Measurements from ENCODE around the gene MAGEB6B. TPM values are rescaled to one million over a fixed set of nuclear protein-coding genes. Genes with fewer than 3 reads are reported as not detected.

Gene MAGEB6B, protein sequence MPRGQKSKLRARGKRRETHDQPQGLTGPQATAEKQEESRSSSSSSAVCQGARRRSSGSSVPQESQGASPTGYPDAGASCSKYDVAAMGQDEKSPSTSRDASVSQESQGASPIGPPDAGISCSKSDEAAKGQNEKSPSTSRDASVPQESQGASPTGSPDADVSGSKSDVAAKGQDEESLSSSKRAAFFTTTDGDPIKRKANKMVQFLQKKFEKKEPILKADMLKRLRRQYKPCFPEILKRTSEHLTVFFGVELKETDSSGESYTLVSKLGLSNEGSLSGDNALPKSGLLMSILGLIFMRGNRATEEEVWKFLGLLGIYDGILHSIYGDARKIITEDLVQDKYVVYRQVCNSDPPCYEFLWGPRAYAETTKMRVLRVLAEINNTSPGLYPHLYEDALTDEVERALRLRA
- 0.12 TPM in 1 of 2 replicates, not detected in the other for total RNA-seq

DNA sequence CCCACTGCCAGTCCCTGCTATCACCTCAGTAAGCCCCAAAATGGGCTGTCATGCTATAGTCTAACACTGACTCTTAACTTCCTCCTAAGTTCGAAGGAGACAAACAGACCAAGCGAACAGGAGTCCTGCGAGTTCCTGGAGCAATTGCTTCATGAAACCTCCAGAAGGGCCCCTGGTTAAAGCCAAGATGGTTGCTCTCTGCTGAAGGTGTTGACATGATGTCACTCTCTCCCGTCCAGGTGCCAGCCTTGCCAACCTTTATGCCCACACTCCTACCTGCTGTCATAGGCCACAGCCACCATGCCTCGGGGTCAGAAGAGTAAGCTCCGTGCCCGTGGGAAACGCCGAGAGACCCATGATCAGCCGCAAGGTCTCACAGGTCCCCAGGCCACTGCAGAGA is at the start of gene MAGEB6B:
MAGEB6B (plus strand) TSS at position 301 of the 400 bp plus-strand sequence; CDS start at position 301, 0 bp downstream.

DNA sequence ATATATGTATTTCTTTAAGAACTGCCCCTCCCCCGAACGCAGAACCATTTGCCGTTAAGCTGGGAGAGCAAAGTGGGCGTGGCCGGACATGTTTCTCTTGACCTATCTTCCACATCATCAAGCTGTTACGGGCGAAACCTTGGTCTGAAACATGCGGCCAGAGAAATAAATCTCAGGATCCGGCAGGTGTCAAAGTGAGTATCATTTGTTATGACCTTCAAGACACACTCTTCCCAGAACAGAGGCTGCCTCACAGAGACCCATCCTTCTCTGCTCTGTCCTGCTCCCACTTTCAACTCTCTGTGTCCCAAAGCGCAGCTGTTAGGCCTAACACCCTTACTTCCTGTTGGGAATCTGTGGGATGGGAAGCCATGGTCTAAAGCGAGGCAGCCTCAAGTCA is 22.1 kb upstream of the MAGEB6B start, which contains the start of gene MAGEB18:
MAGEB18 (plus strand) TSS at position 70 of the 400 bp plus-strand sequence. CDS start 643 bp downstream, outside the sequence.

DNA sequence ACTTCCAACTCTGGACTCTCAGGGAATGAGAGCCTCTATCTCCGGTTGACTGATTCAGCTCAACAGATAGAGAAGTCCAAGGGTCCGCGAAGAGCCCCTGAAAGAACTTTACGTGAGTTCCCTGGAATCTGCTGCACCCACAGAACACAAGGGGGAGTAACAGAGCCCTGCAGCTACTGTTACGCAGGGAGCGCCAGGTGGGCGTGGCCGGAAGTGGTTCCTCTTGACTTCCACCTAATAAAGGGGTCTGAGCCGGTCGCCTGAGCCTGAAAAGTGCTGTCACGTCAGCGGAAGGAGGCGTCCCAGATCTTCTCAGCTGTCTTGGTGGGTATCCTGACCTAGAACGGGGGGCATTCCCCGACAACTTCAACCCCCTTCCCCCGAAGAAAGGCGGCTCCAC is 31.8 kb downstream of the MAGEB6B start, which contains the start of gene MAGEB6:
MAGEB6 (plus strand) TSS at position 237 of the 400 bp plus-strand sequence. CDS start 1,407 bp downstream, outside the sequence.

Other genes starting within 250 kb of the MAGEB6B start
- not detected in 2 replicates for gene MAGEB18, start 22.3 kb upstream of the MAGEB6B start, total RNA-seq
- not detected in 2 replicates for gene MAGEB6, start 31.8 kb downstream of the MAGEB6B start, total RNA-seq
- not detected in 2 replicates for gene MAGEB5, start 55.6 kb downstream of the MAGEB6B start, total RNA-seq